Activated CD4-positive, alpha-beta T cell treated with anti-CD3 and anti-CD28 coated beads, Interleukin-2, amount 10 ng/mL, durations not matched to agents 7 days and 5 days (primary cell): ENCODE results near the gene SDF4. TPM values are rescaled to one million over a fixed set of nuclear protein-coding genes. Genes with fewer than 3 reads are reported as not detected.

ENCODE experiments used
- CTCF ChIA-PET: fragments of 350-600 bp; sonication (Branson Sonifier 250); formaldehyde crosslinking; loops from one replicate; lab custom pipeline; 2021; ENCODE audit warnings: antibody characterized with exemption; lab: Charles Lee
- POLR2A ChIA-PET: fragments of 350-600 bp; sonication (Branson Sonifier 250); formaldehyde crosslinking; loops from one replicate; lab custom pipeline; 2021; ENCODE audit warnings: antibody characterized with exemption; lab: Charles Lee
- DNase-seq: peaks from one replicate; pipeline ENCODE4 v3.0.0-alpha.2; 2020
- H3K27ac Mint-ChIP-seq: one replicate; pipeline ENCODE4 v1.8.0; 2021; ENCODE audit warnings: mild to moderate bottlenecking, moderate library complexity, mixed read lengths
- H3K27me3 Mint-ChIP-seq: one replicate; pipeline ENCODE4 v1.8.0; 2021; ENCODE audit warnings: mixed read lengths
- H3K36me3 Mint-ChIP-seq: one replicate; pipeline ENCODE4 v1.8.0; 2021; ENCODE audit warnings: low read depth, mixed read lengths
- H3K4me1 Mint-ChIP-seq: one replicate; pipeline ENCODE4 v1.8.0; 2021; ENCODE audit warnings: mixed read lengths
- H3K4me3 Mint-ChIP-seq: one replicate; pipeline ENCODE4 v1.8.0; 2021; ENCODE audit warnings: mild to moderate bottlenecking, moderate library complexity, mixed read lengths
- H3K9me3 Mint-ChIP-seq: one replicate; pipeline ENCODE4 v1.8.0; 2021; ENCODE audit warnings: mixed read lengths
- total RNA-seq, 2 experiments: library from RNA; stranded (reverse); gene quantifications; one replicate each; pipeline ENCODE4 v1.2.3, GENCODE V29; 2021

Gene SDF4
- total RNA-seq, 2 experiments from 2014 or later, result 81.7 to 91.4 TPM

DNA sequence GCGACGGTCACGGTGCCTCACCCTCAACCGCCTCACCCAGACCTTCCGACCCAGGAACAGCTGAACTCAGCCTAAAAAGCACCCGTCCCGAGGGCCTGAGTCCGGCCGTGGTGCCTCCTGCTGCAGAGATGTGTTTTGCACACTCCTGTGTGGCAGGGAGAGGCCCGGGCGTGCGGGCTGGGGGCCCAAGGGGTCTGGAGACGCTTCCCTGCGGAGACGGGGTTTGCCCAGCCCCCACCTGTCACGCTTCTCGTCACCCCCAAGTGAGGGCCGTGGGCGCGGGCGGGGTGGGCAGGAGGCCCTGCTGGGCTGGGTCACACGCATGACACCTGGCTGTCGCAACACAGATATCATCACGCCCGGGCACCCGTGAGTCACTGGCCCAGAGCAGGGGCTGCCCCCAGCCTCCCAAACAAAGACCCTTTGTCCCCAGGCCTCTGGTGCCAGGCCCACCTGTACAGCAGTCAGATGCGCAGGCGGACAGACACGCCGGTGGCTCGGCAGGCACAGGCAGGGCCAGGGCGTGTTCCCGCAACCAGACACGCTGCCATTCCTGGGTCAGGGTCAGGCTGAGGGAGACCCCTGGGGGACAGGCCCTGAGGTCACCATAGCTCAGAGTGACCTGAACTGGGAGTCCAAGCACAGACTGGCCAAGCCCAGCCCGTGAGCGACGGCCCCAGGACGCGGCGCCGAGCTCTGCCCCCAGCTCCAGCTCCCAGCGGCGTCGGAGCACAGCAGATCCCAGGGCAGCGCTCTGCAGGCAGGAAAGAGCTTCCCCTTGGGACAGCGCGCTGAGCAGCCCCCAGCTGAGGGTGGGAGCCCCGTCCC lies 6.3 kb upstream of the SDF4 start:
- no peaks in the 10 kb centered on the region for H3K9me3 Mint-ChIP-seq
- H3K27me3 Mint-ChIP-seq, result no peaks in the 10 kb centered on the region
- no peak overlapping the region for H3K27ac Mint-ChIP-seq
- DNase-seq, result no peak
- H3K4me3 Mint-ChIP-seq, result no peak overlapping the region
- ChIA-PET CTCF (interaction anchor here (2.1 kb wide), 1 partner anchor 115 kb away, joined by 8 read pairs; no protein-coding TSS in a partner anchor), POLR2A (no interaction called here)
- H3K4me1 Mint-ChIP-seq, result peaks cover 14% of the 10 kb centered on the region
- H3K36me3 Mint-ChIP-seq, result peaks cover 6% of the 10 kb centered on the region

DNA sequence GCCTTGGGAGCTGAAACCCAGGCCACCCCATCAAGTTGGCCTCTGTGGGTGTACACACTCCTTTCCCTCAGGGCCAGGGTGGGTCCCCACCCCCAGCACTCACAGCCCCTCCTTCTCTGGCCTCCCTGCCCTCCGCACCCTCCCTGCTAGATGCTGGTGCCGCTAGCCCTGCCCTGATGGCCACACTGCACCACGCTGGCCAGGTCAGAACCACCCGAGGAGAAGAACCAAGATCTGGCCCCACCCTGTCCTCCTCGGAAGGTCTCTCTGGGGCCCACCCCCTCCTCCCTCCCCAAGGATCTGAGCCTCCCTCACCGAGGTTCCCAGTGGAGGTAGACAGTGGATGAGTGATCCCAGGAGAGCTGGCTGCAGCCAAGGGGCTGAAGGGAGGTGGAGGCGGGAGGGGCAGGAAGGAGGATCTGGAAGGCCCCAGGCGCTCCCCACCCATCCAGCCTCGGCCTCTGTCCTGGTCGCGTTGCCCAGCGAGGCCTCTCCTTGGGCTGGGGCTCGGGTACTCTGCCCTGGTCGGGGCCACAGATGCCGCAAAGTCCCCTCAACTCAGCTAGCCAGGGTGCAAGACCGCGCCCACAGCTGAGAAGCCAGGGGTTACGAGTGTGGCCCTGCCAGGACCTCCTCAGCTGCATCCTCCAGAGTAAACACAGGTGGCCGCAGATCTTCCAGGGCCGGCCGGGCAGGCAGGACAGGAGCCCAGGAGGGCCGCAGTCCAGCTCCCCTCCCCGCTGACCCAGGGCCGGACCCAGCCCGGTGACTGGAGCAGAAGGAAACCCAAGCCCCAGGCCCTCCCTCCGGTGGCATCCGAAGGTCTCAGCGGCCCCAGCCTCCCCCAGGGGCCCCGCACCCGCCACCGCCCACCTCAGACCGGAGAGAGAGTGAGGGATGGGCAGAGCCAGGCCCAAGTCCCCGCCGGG lies 5.4 kb upstream of the SDF4 start:
- Mint-ChIP-seq H3K4me1 (peaks cover 14% of the 10 kb centered on the region), H3K4me3 (no peak overlapping the region), H3K36me3 (peaks cover 6% of the 10 kb centered on the region), H3K27me3 (no peaks in the 10 kb centered on the region), H3K9me3 (no peaks in the 10 kb centered on the region), H3K27ac (no peak overlapping the region)
- ChIA-PET CTCF (interaction anchor here (2.1 kb wide), 1 partner anchor 114 kb away, joined by 8 read pairs; no protein-coding TSS in a partner anchor), POLR2A (no interaction called here)
- no peak for DNase-seq

DNA sequence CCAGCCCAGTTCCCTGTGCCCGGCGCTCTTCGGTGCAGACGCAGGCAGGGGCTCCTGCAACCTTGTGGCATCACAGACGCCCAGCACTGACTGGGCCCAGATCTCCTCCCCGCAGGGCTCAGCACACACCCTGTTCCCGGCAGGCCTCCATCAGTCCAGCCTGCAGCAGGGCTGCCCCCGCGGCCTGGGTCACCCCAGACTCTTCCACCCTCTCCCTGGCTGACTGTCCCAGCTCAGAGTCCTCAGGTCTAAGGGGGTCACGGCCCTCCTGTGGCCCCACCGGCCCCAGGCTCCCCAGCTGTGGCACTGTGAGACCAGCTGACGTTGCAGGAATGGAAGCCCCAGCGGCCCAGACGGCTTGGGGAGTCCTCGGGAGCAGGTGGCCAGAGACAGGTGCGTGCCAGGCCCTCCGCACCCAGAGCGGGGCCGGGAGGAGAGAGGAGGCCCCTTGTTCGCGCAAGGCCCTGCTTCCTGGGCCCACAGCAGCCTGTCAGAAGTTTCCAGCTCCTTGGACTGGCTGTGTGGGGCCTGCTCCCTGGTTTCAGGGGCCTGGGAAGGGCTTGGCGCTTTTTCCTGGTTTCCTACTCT lies 4.5 kb upstream of the SDF4 start:
- no peak for DNase-seq
- Mint-ChIP-seq H3K27ac (no peak overlapping the region), H3K4me1 (peaks cover 14% of the 10 kb centered on the region), H3K36me3 (peaks cover 6% of the 10 kb centered on the region), H3K9me3 (no peaks in the 10 kb centered on the region), H3K4me3 (no peak overlapping the region), H3K27me3 (no peaks in the 10 kb centered on the region)
- ChIA-PET POLR2A (no interaction called here), CTCF (interaction anchor here (2.1 kb wide), 1 partner anchor 113 kb away, joined by 8 read pairs; no protein-coding TSS in a partner anchor)

DNA sequence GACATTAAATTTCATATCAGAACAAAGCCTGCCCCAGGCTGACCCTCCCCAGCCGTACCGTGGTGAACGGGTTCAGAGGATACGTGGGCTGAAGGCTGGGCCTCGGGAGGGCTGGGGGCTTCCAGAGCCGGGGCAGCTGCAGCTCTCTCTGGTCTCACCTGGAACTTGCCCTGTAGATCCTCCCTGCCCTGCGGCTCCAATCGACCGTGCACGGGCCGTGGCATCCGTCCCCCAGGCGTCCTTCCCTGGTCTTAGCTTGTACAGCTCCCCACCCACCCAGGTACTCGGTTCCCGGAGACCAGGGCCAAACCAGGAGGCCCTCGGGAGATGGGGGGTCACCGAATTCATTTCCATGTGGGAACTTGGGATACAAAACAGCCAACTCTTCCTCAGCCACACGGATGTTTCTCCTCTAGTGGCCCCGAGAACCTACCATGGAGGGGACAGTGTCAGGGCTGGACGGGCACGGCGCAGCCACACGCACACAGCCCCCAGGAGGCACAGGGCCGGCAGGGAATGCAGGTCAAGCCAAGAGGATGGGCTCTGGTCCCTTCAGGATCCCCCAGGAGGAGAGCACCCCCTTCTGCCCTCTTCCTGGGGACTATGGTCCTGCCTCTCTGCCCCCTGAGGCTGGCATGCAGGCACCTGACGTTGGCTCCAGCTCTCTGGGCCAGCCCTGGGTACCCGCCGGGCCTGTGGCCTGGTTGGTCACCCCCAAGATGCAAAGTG lies 3.4 kb upstream of the SDF4 start:
- ChIA-PET CTCF (interaction anchor here (0.6 kb wide), 1 partner anchor 47 kb away, joined by 5 read pairs; no protein-coding TSS in a partner anchor), POLR2A (no interaction called here)
- Mint-ChIP-seq H3K4me1 (peaks cover 20% of the 10 kb centered on the region), H3K27ac (no peak overlapping the region), H3K36me3 (peaks cover 12% of the 10 kb centered on the region), H3K9me3 (no peaks in the 10 kb centered on the region), H3K4me3 (no peak overlapping the region), H3K27me3 (no peaks in the 10 kb centered on the region)
- no peak for DNase-seq

DNA sequence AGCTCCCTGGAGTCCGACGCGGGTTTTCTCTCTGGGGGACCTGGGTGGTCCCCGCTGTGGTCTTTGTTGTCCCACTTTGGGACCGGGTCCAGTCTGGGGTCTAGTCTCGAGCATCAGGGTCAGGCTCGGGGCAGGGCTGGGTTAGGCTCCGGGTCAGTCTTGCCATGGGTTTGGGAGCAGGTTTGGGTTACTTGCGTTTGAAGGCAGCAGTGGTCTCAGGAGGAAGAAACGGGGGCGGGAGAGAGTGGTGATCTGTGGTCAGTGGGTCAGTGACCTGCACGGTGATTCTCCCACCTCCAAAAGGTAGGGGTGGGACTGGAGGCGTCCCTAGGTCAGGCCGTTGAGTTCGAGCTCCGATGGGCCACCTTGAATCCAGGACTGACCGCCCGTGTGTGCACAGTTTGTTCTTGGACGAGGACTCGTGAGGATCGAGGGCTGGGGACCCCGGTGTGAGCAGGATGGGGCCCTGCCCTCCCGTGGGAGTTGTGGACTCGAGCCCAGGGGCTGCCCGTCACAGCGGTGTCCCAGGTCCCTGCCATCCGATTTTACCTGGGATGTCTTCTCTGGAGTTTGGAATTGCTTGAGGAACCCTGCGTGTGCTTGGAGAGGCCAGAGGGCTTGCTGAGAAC lies 2.5 kb upstream of the SDF4 start:
- CTCF ChIA-PET, result interaction anchor here (0.6 kb wide), 1 partner anchor 46 kb away, joined by 5 read pairs; no protein-coding TSS in a partner anchor
- Mint-ChIP-seq H3K4me1 (peaks cover 28% of the 10 kb centered on the region), H3K4me3 (peak overlapping the region; percentile 65), H3K27ac (no peak overlapping the region), H3K9me3 (no peaks in the 10 kb centered on the region), H3K36me3 (peaks cover 18% of the 10 kb centered on the region), H3K27me3 (no peaks in the 10 kb centered on the region)
- DNase-seq, result no peak
- POLR2A ChIA-PET, result no interaction called here

DNA sequence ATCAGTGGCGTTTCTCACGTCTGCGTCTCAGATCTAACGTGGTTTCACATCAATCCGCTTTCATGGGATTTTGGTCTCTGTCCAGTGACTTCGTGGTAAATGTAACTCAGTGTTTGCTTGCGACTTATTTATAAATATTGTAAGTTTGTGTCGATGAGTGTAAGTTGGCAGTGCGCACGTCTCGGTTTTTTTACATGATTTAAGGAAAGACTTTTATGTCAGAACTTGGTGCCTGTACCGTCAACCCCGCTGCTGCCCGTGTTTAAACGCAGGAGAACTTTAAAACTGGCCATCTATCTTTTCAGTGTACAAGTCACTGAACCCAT lies 1.7 kb upstream of the SDF4 start:
- Mint-ChIP-seq H3K36me3 (peaks cover 19% of the 10 kb centered on the region), H3K4me3 (peak overlapping the region; percentile 65), H3K27me3 (no peaks in the 10 kb centered on the region), H3K4me1 (peaks cover 31% of the 10 kb centered on the region), H3K27ac (peak overlapping the region; percentile 82), H3K9me3 (no peaks in the 10 kb centered on the region)
- ChIA-PET POLR2A (no interaction called here), CTCF (no interaction called here)
- DNase-seq, result no peak

DNA sequence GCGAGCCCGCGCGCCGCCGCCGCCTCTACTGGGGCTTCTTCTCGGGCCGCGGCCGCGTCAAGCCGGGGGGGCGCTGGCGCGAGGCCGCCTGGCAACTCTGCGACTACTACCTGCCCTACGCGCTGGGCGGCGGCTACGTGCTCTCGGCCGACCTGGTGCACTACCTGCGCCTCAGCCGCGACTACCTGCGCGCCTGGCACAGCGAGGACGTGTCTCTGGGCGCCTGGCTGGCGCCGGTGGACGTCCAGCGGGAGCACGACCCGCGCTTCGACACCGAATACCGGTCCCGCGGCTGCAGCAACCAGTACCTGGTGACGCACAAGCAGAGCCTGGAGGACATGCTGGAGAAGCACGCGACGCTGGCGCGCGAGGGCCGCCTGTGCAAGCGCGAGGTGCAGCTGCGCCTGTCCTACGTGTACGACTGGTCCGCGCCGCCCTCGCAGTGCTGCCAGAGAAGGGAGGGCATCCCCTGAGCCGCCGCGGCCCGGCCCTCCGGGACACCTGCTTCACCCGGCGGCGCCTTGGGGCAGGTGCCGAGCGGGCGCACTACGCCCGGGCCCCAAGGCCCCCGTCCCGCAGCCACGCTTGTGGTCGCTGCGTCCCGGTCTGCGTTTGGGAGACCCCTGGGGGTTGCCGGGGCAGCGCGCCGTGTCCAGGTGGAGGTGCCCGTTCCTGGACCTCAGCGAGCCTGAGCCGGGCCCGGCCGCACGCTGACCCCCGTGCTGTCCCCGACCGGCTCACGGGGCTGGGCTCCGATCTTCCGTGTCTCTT lies 1.2 kb upstream of the SDF4 start:
- H3K27me3 Mint-ChIP-seq, result no peaks in the 10 kb centered on the region
- CTCF ChIA-PET, result no interaction called here
- H3K9me3 Mint-ChIP-seq, result no peaks in the 10 kb centered on the region

DNA sequence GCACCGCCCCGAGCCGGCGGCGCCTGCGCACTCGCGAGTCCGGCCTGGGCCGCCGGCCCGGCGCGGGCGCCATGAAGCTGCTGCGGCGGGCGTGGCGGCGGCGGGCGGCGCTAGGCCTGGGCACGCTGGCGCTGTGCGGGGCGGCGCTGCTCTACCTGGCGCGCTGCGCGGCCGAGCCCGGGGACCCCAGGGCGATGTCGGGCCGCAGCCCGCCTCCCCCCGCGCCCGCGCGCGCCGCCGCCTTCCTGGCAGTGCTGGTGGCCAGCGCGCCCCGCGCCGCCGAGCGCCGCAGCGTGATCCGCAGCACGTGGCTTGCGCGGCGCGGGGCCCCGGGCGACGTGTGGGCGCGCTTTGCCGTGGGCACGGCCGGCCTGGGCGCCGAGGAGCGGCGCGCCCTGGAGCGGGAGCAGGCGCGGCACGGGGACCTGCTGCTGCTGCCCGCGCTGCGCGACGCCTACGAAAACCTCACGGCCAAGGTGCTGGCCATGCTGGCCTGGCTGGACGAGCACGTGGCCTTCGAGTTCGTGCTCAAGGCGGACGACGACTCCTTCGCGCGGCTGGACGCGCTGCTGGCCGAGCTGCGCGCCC lies 501 bp upstream of the SDF4 start, which contains the start of gene B3GALT6:
TSS of gene B3GALT6 (plus strand) at position 30 of the 588 bp plus-strand sequence. CDS start at position 72, 42 bp downstream.
- ChIA-PET CTCF (interaction anchor here (0.6 to 1.7 kb wide), 2 partner anchors 110 to 114 kb away, joined by 3 to 8 read pairs; no protein-coding TSS in a partner anchor), POLR2A (no interaction called here)
- H3K4me1 Mint-ChIP-seq, result peaks cover 31% of the 10 kb centered on the region
- H3K9me3 Mint-ChIP-seq, result no peaks in the 10 kb centered on the region
- peak within 1 kb of the TSS; percentile 92 for H3K27ac Mint-ChIP-seq
- H3K4me3 Mint-ChIP-seq, result peak within 1 kb of the TSS; percentile 95
- H3K36me3 Mint-ChIP-seq, result peaks cover 19% of the 10 kb centered on the region
- DNase-seq, result no peak
- no peaks in the 10 kb centered on the region for H3K27me3 Mint-ChIP-seq

More for the DNA sequence above, 1.2 kb upstream of the SDF4 start:
- peak overlapping the region; percentile 66 for H3K4me3 Mint-ChIP-seq
- peaks cover 31% of the 10 kb centered on the region for H3K4me1 Mint-ChIP-seq
- peak overlapping the region; percentile 82 for H3K27ac Mint-ChIP-seq
- POLR2A ChIA-PET, result no interaction called here
- no peak for DNase-seq
- H3K36me3 Mint-ChIP-seq, result peaks cover 19% of the 10 kb centered on the region

DNA sequence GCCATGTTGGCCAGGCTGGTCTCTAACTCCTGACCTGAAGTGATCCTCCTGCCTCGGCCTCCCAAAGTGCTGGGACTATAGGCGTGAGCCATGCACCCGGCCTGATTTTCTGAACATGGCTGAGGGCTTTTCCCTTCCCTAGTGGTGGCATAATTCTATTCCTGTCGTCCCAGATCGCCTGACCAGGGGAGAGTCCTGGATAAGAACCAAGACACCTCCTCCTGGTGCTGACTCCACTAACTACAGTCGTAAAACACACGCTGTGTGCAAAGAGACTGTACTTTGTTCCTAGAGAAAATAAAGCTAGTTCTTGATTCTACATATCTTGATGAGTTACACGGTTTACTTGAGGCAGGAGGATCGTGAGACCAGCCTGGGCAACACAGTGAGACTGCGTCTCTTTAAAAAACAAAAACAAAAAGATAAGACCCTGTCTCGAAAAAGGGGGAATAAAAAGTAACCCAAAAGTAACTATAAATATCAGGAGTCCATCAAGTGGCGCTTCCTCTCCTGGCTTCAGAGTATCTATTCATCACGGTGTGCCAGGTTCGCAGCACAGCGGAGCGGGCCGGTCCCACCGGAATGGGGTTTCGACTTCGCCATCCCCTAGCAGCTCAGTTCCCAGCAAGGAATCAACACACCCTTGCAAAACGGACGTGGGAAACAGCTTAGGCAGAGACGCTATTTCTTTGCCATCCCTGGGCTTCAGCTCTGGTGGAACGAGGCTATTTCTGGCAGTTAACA lies 973 bp downstream of the SDF4 start:
- Mint-ChIP-seq H3K4me3 (peak overlapping the region; percentile 95), H3K9me3 (no peaks in the 10 kb centered on the region), H3K4me1 (peaks cover 31% of the 10 kb centered on the region), H3K36me3 (peaks cover 21% of the 10 kb centered on the region), H3K27ac (peak overlapping the region; percentile 92), H3K27me3 (no peaks in the 10 kb centered on the region)
- ChIA-PET POLR2A (interaction anchor here (0.6 kb wide), 1 partner anchor 101 kb away, joined by 3 read pairs; no protein-coding TSS in a partner anchor), CTCF (interaction anchor here (0.8 to 1.7 kb wide), 3 partner anchors 13 to 108 kb away, joined by 3 to 8 read pairs (median 3); partner anchors contain the start of gene TNFRSF4)
- DNase-seq, result peak; percentile 26

DNA sequence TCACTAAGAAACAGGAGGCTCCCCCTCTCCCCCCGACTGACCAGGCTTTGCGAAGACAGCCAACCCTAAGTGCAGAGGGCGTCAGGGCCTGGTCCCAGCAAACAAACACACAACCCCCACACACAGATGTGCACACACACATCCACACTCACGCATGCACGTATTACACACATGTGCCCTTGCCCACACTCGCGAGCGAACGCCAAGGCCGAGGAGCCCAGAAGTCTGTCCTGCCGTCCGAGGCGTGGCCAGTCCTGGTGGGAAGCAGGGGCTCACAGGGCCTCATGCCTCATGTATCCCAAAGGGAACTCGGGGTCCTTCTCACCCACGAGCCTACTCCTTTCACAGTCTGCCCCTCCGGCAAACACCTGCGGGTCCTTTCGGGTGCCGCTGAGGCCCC lies 2.0 kb downstream of the SDF4 start:
- Mint-ChIP-seq H3K36me3 (peaks cover 31% of the 10 kb centered on the region), H3K27ac (no peak overlapping the region), H3K4me1 (peaks cover 31% of the 10 kb centered on the region), H3K9me3 (no peaks in the 10 kb centered on the region), H3K4me3 (peak overlapping the region; percentile 95), H3K27me3 (no peaks in the 10 kb centered on the region)
- no peak for DNase-seq
- POLR2A ChIA-PET, result no interaction called here
- CTCF ChIA-PET, result interaction anchor here (1.0 to 2.2 kb wide), 2 partner anchors 15 to 107 kb away, joined by 3 to 6 read pairs; partner anchors contain the start of gene TNFRSF4
